Uterus (tissue), 2 donors: Measurements from ENCODE around the gene PLS1.

Source experiments
- CTCF ChIP-seq, 4 experiments: fragments of 200-600 bp in 2 of 4; fragments of 450-650 bp in 2 of 4; sonication (generic) in 2 of 4; IDR thresholded peaks; one replicate each; pipeline ENCODE4 v1.5.1; 2016 to 2019; ENCODE audit warnings: antibody characterized with exemption in 4 of 4, mild to moderate bottlenecking in 2 of 4, moderate library complexity in 1 of 4
- POLR2A ChIP-seq, 2 donors: fragments of 450-650 bp; IDR thresholded peaks; one replicate each; pipeline ENCODE4 v1.6.1; 2016; ENCODE audit warnings: antibody characterized with exemption in 2 of 2, mild to moderate bottlenecking in 1 of 2, moderate library complexity in 1 of 2

GRCh38 chr3:142601713-142602112, 5.5 kb downstream of the PLS1 start:
- no peak for TF ChIP-seq CTCF (IDR thresholded peaks at IDR 0.05)
- TF ChIP-seq POLR2A (IDR thresholded peaks at IDR 0.05), result no peak
